Body of pancreas (tissue), 4 donors: ENCODE results near the gene DNAJA4. TPM values are rescaled to one million over a fixed set of nuclear protein-coding genes. Genes with fewer than 3 reads are reported as not detected.

Source experiments
- ATAC-seq: fragments of 150-250 bp; one replicate; pipeline ENCODE4 v1.9.1; 2016
- DNase-seq, 4 donors: peaks; one replicate each; pipeline ENCODE4 v3.0.0-alpha.2; 2019
- H3K27ac ChIP-seq, 4 donors: fragments of 200-600 bp; sonication (generic); 1 replicate in 3 of 4; 2 replicates in 1 of 4; pipeline versions ENCODE4 v1.5.1 to v1.6.1; 2016 to 2019; ENCODE audit warnings: mild to moderate bottlenecking in 1 of 4, mixed read lengths in 1 of 4, moderate library complexity in 1 of 4
- H3K27me3 ChIP-seq, 2 donors: fragments of 200-600 bp; sonication (generic); one replicate each; pipeline ENCODE4 v1.6.0; 2016; ENCODE audit warnings: mild to moderate bottlenecking in 1 of 2
- H3K36me3 ChIP-seq, 2 donors: fragments of 200-600 bp; sonication (generic); replicated peaks in 1 of 2; 2 replicates each; pipeline ENCODE4 v1.5.1; 2016; ENCODE audit warnings: low read depth in 2 of 2; ENCODE audit not compliant: insufficient read depth in 1 of 2
- H3K4me1 ChIP-seq: fragments of 200-600 bp; sonication (generic); one replicate; pipeline ENCODE4 v1.6.0; 2016
- H3K4me3 ChIP-seq, 2 donors: fragments of 200-600 bp; sonication (generic); 1 replicate in 1 of 2; 2 replicates in 1 of 2; pipeline ENCODE4 v1.5.1; 2016 to 2019
- H3K9me3 ChIP-seq, 3 donors: fragments of 200-600 bp; sonication (generic); 1 replicate in 2 of 3; 2 replicates in 1 of 3; pipeline ENCODE4 v1.5.1; 2016
- CTCF ChIP-seq, 7 experiments: fragments of 450-650 bp in 4 of 7; fragments of 200-600 bp in 3 of 7; sonication (generic) in 3 of 7; IDR thresholded peaks; one replicate each; pipeline ENCODE4 v1.5.1; 2016 to 2019; ENCODE audit warnings: antibody characterized with exemption in 7 of 7
- POLR2A ChIP-seq, 3 donors: fragments of 450-650 bp; IDR thresholded peaks; one replicate each; pipeline ENCODE4 v1.6.1; 2016; ENCODE audit warnings: antibody characterized with exemption in 3 of 3, mild to moderate bottlenecking in 2 of 3
- WGBS, 2 donors: methylation state at CpG; one replicate each; pipeline ENCODE4 v1.1.5; 2017; 5-methylcytosine and 5-hydroxymethylcytosine counted together
- intact Hi-C: fragments of 100-400 bp; cut with DNase I; formaldehyde crosslinking; loops from one replicate; pipeline ENCODE4 v1.15.1; 2023
- total RNA-seq, 2 donors: library from RNA; depleted of rRNA; stranded (reverse); fragments of >200 nt; gene quantifications; one replicate each; pipeline ENCODE4 v1.1.0, GENCODE V29; 2016

Gene DNAJA4
- total RNA-seq, 2 donors from 2014 or later = 5.9 to 8.0 TPM

- no peak for TF ChIP-seq POLR2A (IDR thresholded peaks at IDR 0.05)
- TF ChIP-seq CTCF (IDR thresholded peaks at IDR 0.05) = no peak
- no peak for ATAC-seq
- no peak overlapping the region for H3K4me3 ChIP-seq
- no peaks in the 10 kb centered on the region for H3K27me3 ChIP-seq
- H3K4me1 ChIP-seq = peaks cover 7% of the 10 kb centered on the region
- H3K36me3 ChIP-seq = no peaks in the 10 kb centered on the region
- 0 to 67% methylated on average over 1 of the region's 1 CpG for WGBS, 2 donors
- H3K27ac ChIP-seq = no peak overlapping the region
- intact Hi-C loops = no loop called here
- H3K9me3 ChIP-seq = no peaks in the 10 kb centered on the region
- DNase-seq = no peak
These were observed 16.5 kb upstream of the DNAJA4 start for GRCh38 chr15:78247911-78248310.

GRCh38 chr15:78249131-78249530, 15.2 kb upstream of the DNAJA4 start:
- TF ChIP-seq POLR2A (IDR thresholded peaks at IDR 0.05) (no peak), CTCF (IDR thresholded peaks at IDR 0.05) (no peak)
- no peak overlapping the region for H3K4me3 ChIP-seq
- ATAC-seq (no peak), DNase-seq (no peak)
- H3K27ac ChIP-seq = no peak overlapping the region
- no peaks in the 10 kb centered on the region for H3K36me3 ChIP-seq
- no peaks in the 10 kb centered on the region for H3K9me3 ChIP-seq
- 69 to 82% methylated on average over 5 of the region's 5 CpGs for WGBS, 2 donors
- no peaks in the 10 kb centered on the region for H3K27me3 ChIP-seq
- intact Hi-C loops = no loop called here
- no peaks in the 10 kb centered on the region for H3K4me1 ChIP-seq

- Histone ChIP-seq H3K4me1 (no peaks in the 10 kb centered on the region), H3K27me3 (no peaks in the 10 kb centered on the region), H3K27ac (no peak overlapping the region), H3K4me3 (no peak overlapping the region), H3K9me3 (no peaks in the 10 kb centered on the region), H3K36me3 (no peaks in the 10 kb centered on the region)
- ATAC-seq (no peak), DNase-seq (no peak)
- intact Hi-C loops = no loop called here
- no peak for TF ChIP-seq POLR2A (IDR thresholded peaks at IDR 0.05)
- TF ChIP-seq CTCF (IDR thresholded peaks at IDR 0.05) = no peak
- 81 to 83% methylated on average over 8 to 9 of the region's 9 CpGs for WGBS, 2 donors
These were observed 13.2 kb upstream of the DNAJA4 start for GRCh38 chr15:78251136-78251535.

- DNase-seq (no peak), ATAC-seq (no peak)
- intact Hi-C loops = no loop called here
- H3K9me3 ChIP-seq = no peaks in the 10 kb centered on the region
- H3K36me3 ChIP-seq = no peaks in the 10 kb centered on the region
- H3K27ac ChIP-seq = no peak overlapping the region
- no peaks in the 10 kb centered on the region for H3K27me3 ChIP-seq
- no peak overlapping the region for H3K4me3 ChIP-seq
- no peaks in the 10 kb centered on the region for H3K4me1 ChIP-seq
- WGBS, 2 donors = 89% methylated on average over 1 of the region's 1 CpG
- TF ChIP-seq POLR2A (IDR thresholded peaks at IDR 0.05) = no peak
These were observed 8.8 kb upstream of the DNAJA4 start for GRCh38 chr15:78255421-78256043.

- ATAC-seq = no peak
- intact Hi-C loops = no loop called here
- Histone ChIP-seq H3K4me3 (no peak overlapping the region), H3K36me3 (no peaks in the 10 kb centered on the region), H3K4me1 (no peaks in the 10 kb centered on the region), H3K27me3 (no peaks in the 10 kb centered on the region), H3K9me3 (no peaks in the 10 kb centered on the region), H3K27ac (no peak overlapping the region)
- no peak for TF ChIP-seq CTCF (IDR thresholded peaks at IDR 0.05)
- no peak for TF ChIP-seq POLR2A (IDR thresholded peaks at IDR 0.05)
- no peak for DNase-seq
- 82 to 86% methylated on average over 3 of the region's 3 CpGs for WGBS, 2 donors
These were observed 8.3 kb upstream of the DNAJA4 start for GRCh38 chr15:78256044-78256437.
